Smooth muscle cell (in vitro differentiated cells): ENCODE measurements around the gene ST8SIA2. TPM values are rescaled to one million over a fixed set of nuclear protein-coding genes. Genes with fewer than 3 reads are reported as not detected.
A peak's percentile ranks its signal among the peaks of the same experiment; 100 is the strongest.

Source experiments
- DNase-seq: peaks from one replicate; lab custom pipeline; 2025; ENCODE audit not compliant: unreplicated experiment; lab: John Stamatoyannopoulos, UW
- H2AFZ ChIP-seq: fragments of 200-600 bp; sonication (generic); 2 replicates; pipeline ENCODE4 v1.6.0; 2016; ENCODE audit warnings: antibody characterized with exemption, low read depth, mild to moderate bottlenecking
- H3F3A ChIP-seq: fragments of 200-600 bp; sonication (generic); 2 replicates; pipeline ENCODE4 v1.6.0; 2017; ENCODE audit warnings: antibody characterized with exemption, low read depth
- H3K27ac ChIP-seq: fragments of 200-600 bp; sonication (generic); 2 replicates; pipeline ENCODE4 v1.5.1; 2016; ENCODE audit warnings: low read depth, mild to moderate bottlenecking
- H3K27me3 ChIP-seq: fragments of 200-600 bp; sonication (generic); 2 replicates; pipeline ENCODE4 v1.6.1; 2016; ENCODE audit warnings: low read depth, mild to moderate bottlenecking
- H3K36me3 ChIP-seq: fragments of 200-600 bp; sonication (generic); 2 replicates; pipeline ENCODE4 v1.5.1; 2016; ENCODE audit warnings: low read depth
- H3K4me1 ChIP-seq: fragments of 200-600 bp; sonication (generic); 2 replicates; pipeline ENCODE4 v1.5.1; 2016; ENCODE audit warnings: low read depth
- H3K4me2 ChIP-seq: fragments of 200-600 bp; sonication (generic); 2 replicates; pipeline ENCODE4 v1.6.0; 2016; ENCODE audit warnings: mild to moderate bottlenecking
- H3K4me3 ChIP-seq: fragments of 200-600 bp; sonication (generic); 2 replicates; pipeline ENCODE4 v1.5.1; 2016; ENCODE audit warnings: mild to moderate bottlenecking
- H3K79me2 ChIP-seq: fragments of 200-600 bp; sonication (generic); 2 replicates; pipeline ENCODE4 v1.6.0; 2016; ENCODE audit warnings: low read depth, mild to moderate bottlenecking
- H3K9ac ChIP-seq: fragments of 200-600 bp; sonication (generic); 2 replicates; pipeline ENCODE4 v1.6.0; 2016; ENCODE audit warnings: low read depth
- H3K9me3 ChIP-seq: fragments of 200-600 bp; sonication (generic); replicated peaks from 2 replicates; pipeline ENCODE4 v1.5.1; 2016; ENCODE audit warnings: low read depth
- H4K20me1 ChIP-seq: fragments of 200-600 bp; sonication (generic); 2 replicates; pipeline ENCODE4 v1.6.0; 2016; ENCODE audit warnings: low read depth
- CTCF ChIP-seq: fragments of 200-600 bp; sonication (generic); IDR thresholded peaks from 2 replicates; pipeline ENCODE4 v1.5.1; 2017; ENCODE audit warnings: borderline replicate concordance, mild to moderate bottlenecking, antibody characterized with exemption; ENCODE audit not compliant: insufficient read depth, poor library complexity, severe bottlenecking
- WGBS: methylation state at CpG from one replicate; pipeline ENCODE4 v1.1.7; 2016; ENCODE audit warnings: low lambda C conversion rate; 5-methylcytosine and 5-hydroxymethylcytosine counted together
- polyA plus RNA-seq: library from polyadenylated mRNA; unstranded; fragments of >200 nt; fragmentation: Nextera tagmentation; extraction: Ambion mirVana; gene quantifications from 2 replicates; pipeline ENCODE4 v1.2.1, GENCODE V29; 2016
- total RNA-seq: library from RNA; depleted of rRNA; stranded (reverse); fragments of >200 nt; gene quantifications from 2 replicates; pipeline ENCODE4 v1.2.3, GENCODE V29; 2014

The ST8SIA2 gene
- total and polyA plus RNA-seq, 2 experiments from 2014 or later: 2.2 to 2.7 TPM

- H4K20me1 ChIP-seq: no peaks in the 10 kb centered on the region
- H3K9ac ChIP-seq: no peak overlapping the region
- no peak for DNase-seq
- no peak overlapping the region for H3K4me3 ChIP-seq
- 69% methylated on average over 10 of the region's 10 CpGs for WGBS
- H3K27me3 ChIP-seq: peaks cover 8% of the 10 kb centered on the region
- no peak overlapping the region for H2AFZ ChIP-seq
- no peaks in the 10 kb centered on the region for H3K9me3 ChIP-seq
- no peaks in the 10 kb centered on the region for H3K4me1 ChIP-seq
- no peak overlapping the region for H3K4me2 ChIP-seq
- no peaks in the 10 kb centered on the region for H3K36me3 ChIP-seq
- no peak overlapping the region for H3K27ac ChIP-seq
- H3F3A ChIP-seq: no peaks in the 10 kb centered on the region
- no peaks in the 10 kb centered on the region for H3K79me2 ChIP-seq
- TF ChIP-seq CTCF: no peak
Measured at GRCh38 chr15:92377083-92377789, 16.4 kb upstream of the ST8SIA2 start.

- WGBS: 37% methylated on average over 10 of the region's 10 CpGs
- Histone ChIP-seq H3K27ac (no peak overlapping the region), H3K4me2 (no peak overlapping the region), H3K4me3 (no peak overlapping the region), H3K9me3 (no peaks in the 10 kb centered on the region), H3K79me2 (no peaks in the 10 kb centered on the region), H3K9ac (no peak overlapping the region), H3F3A (no peaks in the 10 kb centered on the region), H3K4me1 (peaks cover 4% of the 10 kb centered on the region), H3K27me3 (peaks cover 13% of the 10 kb centered on the region), H3K36me3 (no peaks in the 10 kb centered on the region), H4K20me1 (no peaks in the 10 kb centered on the region), H2AFZ (no peak overlapping the region)
- no peak for DNase-seq
- TF ChIP-seq CTCF: peak; percentile 67
Measured at GRCh38 chr15:92383519-92384324, 10.0 kb upstream of the ST8SIA2 start.

- peaks cover 4% of the 10 kb centered on the region for H3K4me1 ChIP-seq
- no peak overlapping the region for H2AFZ ChIP-seq
- WGBS: 93% methylated on average over 2 of the region's 2 CpGs
- H3K4me2 ChIP-seq: no peak overlapping the region
- H3K9me3 ChIP-seq: no peaks in the 10 kb centered on the region
- peak overlapping the region; percentile 41 for H3K27ac ChIP-seq
- H3K9ac ChIP-seq: no peak overlapping the region
- peaks cover 19% of the 10 kb centered on the region for H3K27me3 ChIP-seq
- DNase-seq: no peak
- H3K36me3 ChIP-seq: no peaks in the 10 kb centered on the region
- no peaks in the 10 kb centered on the region for H3K79me2 ChIP-seq
- no peak overlapping the region for H3K4me3 ChIP-seq
- no peaks in the 10 kb centered on the region for H4K20me1 ChIP-seq
- no peaks in the 10 kb centered on the region for H3F3A ChIP-seq
- TF ChIP-seq CTCF: no peak
Measured at GRCh38 chr15:92384381-92384780, 9.3 kb upstream of the ST8SIA2 start.

GRCh38 chr15:92385096-92385495 is 8.6 kb upstream of the ST8SIA2 start:
- Histone ChIP-seq H3K79me2 (no peaks in the 10 kb centered on the region), H3K27ac (peak overlapping the region; percentile 41), H3F3A (no peaks in the 10 kb centered on the region), H3K36me3 (no peaks in the 10 kb centered on the region), H2AFZ (no peak overlapping the region), H4K20me1 (no peaks in the 10 kb centered on the region), H3K4me2 (no peak overlapping the region), H3K4me3 (no peak overlapping the region), H3K27me3 (peaks cover 26% of the 10 kb centered on the region), H3K9me3 (no peaks in the 10 kb centered on the region), H3K9ac (no peak overlapping the region), H3K4me1 (peaks cover 4% of the 10 kb centered on the region)
- no peak for TF ChIP-seq CTCF
- WGBS: 9% methylated on average over 2 of the region's 2 CpGs
- DNase-seq: no peak
